ENCODE data around the gene LRRC58.

LRRC58 gene

GRCh38 chr3:120276767-120277166 is 72.4 kb downstream of the LRRC58 start:
- H2BK12ac ChIP-seq (ENCODE audit: low read length in 2 of 2) = no peak overlapping the region
- WGBS = 69% methylated on average over 2 of the region's 2 CpGs
- H3K4me2 ChIP-seq (ENCODE audit: low read length, poor library complexity, severe bottlenecking) = no peak overlapping the region
- H3K36me3 ChIP-seq (ENCODE audit: control insufficient read depth in 1 of 2, insufficient read depth in 2 of 2, low read depth in 1 of 2, low read length in 2 of 2) = no peaks in the 10 kb centered on the region
- no peak overlapping the region for H3K4ac ChIP-seq (ENCODE audit: low read depth in 1 of 2, low read length in 2 of 2)
- H3K4me1 ChIP-seq (ENCODE audit: control insufficient read depth, insufficient read depth, low read depth, low read length) = no peaks in the 10 kb centered on the region
- H2BK120ac ChIP-seq (ENCODE audit: low read depth, low read length) = no peak overlapping the region
- no peak overlapping the region for H3K4me3 ChIP-seq (ENCODE audit: insufficient read depth in 1 of 2, low read depth in 1 of 2, low read length in 2 of 2)
- H2BK5ac ChIP-seq (ENCODE audit: low read depth, low read length, poor library complexity, severe bottlenecking) = no peak overlapping the region
- H2AK5ac ChIP-seq (ENCODE audit: low read length, severe bottlenecking) = no peak overlapping the region
- H3K27me3 ChIP-seq (ENCODE audit: control insufficient read depth in 1 of 2, insufficient read depth in 1 of 2, low read length in 2 of 2) = no peaks in the 10 kb centered on the region
- no peak overlapping the region for H3K18ac ChIP-seq (ENCODE audit: low read depth in 1 of 2, low read length in 2 of 2)
- no peaks in the 10 kb centered on the region for H3K9me3 ChIP-seq (ENCODE audit: control insufficient read depth, low read length)
- H4K91ac ChIP-seq (ENCODE audit: low read length) = no peak overlapping the region
- no peak overlapping the region for H3K23ac ChIP-seq (ENCODE audit: low read length in 2 of 2)
- H4K8ac ChIP-seq (ENCODE audit: low read length) = no peak overlapping the region
- H3K79me1 ChIP-seq (replicated peaks; ENCODE audit: low read length, poor library complexity, severe bottlenecking) = no peaks in the 10 kb centered on the region
- no peak overlapping the region for H2BK15ac ChIP-seq (ENCODE audit: low read depth, poor library complexity, severe bottlenecking)
- H3K14ac ChIP-seq (ENCODE audit: low read length in 2 of 2) = no peak overlapping the region
- no peak overlapping the region for H3K27ac ChIP-seq (ENCODE audit: low read length, poor library complexity, severe bottlenecking)
- H2AFZ ChIP-seq (ENCODE audit: low read depth, low read length) = no peak overlapping the region
- DNase-seq = no peak
- no peak overlapping the region for H3K9ac ChIP-seq (ENCODE audit: low read length)

GRCh38 chr3:120275618-120276017 is 73.5 kb downstream of the LRRC58 start:
- Histone ChIP-seq H4K8ac (ENCODE audit: low read length) (no peak overlapping the region), H2AK5ac (ENCODE audit: low read length, severe bottlenecking) (no peak overlapping the region), H3K18ac (ENCODE audit: low read depth in 1 of 2, low read length in 2 of 2) (no peak overlapping the region), H3K27ac (ENCODE audit: low read length, poor library complexity, severe bottlenecking) (no peak overlapping the region), H2BK5ac (ENCODE audit: low read depth, low read length, poor library complexity, severe bottlenecking) (no peak overlapping the region), H2BK15ac (ENCODE audit: low read depth, poor library complexity, severe bottlenecking) (no peak overlapping the region), H4K91ac (ENCODE audit: low read length) (no peak overlapping the region), H3K9me3 (ENCODE audit: control insufficient read depth, low read length) (no peaks in the 10 kb centered on the region), H3K23ac (ENCODE audit: low read length in 2 of 2) (no peak overlapping the region), H3K4ac (ENCODE audit: low read depth in 1 of 2, low read length in 2 of 2) (no peak overlapping the region), H3K36me3 (ENCODE audit: control insufficient read depth in 1 of 2, insufficient read depth in 2 of 2, low read depth in 1 of 2, low read length in 2 of 2) (no peaks in the 10 kb centered on the region), H2AFZ (ENCODE audit: low read depth, low read length) (no peak overlapping the region), H3K4me1 (ENCODE audit: control insufficient read depth, insufficient read depth, low read depth, low read length) (no peaks in the 10 kb centered on the region), H2BK120ac (ENCODE audit: low read depth, low read length) (no peak overlapping the region), H2BK12ac (ENCODE audit: low read length in 2 of 2) (no peak overlapping the region), H3K79me1 (replicated peaks; ENCODE audit: low read length, poor library complexity, severe bottlenecking) (no peaks in the 10 kb centered on the region), H3K27me3 (ENCODE audit: control insufficient read depth in 1 of 2, insufficient read depth in 1 of 2, low read length in 2 of 2) (no peaks in the 10 kb centered on the region), H3K14ac (ENCODE audit: low read length in 2 of 2) (no peak overlapping the region), H3K4me3 (ENCODE audit: insufficient read depth in 1 of 2, low read depth in 1 of 2, low read length in 2 of 2) (no peak overlapping the region), H3K9ac (ENCODE audit: low read length) (no peak overlapping the region), H3K4me2 (ENCODE audit: low read length, poor library complexity, severe bottlenecking) (no peak overlapping the region)
- WGBS = 83% methylated on average over 3 of the region's 4 CpGs
- no peak for DNase-seq

- Histone ChIP-seq H3K9me3 (ENCODE audit: control insufficient read depth, low read length) (no peaks in the 10 kb centered on the region), H2AFZ (ENCODE audit: low read depth, low read length) (no peak overlapping the region), H3K4me3 (ENCODE audit: insufficient read depth in 1 of 2, low read depth in 1 of 2, low read length in 2 of 2) (no peak overlapping the region), H3K18ac (ENCODE audit: low read depth in 1 of 2, low read length in 2 of 2) (no peak overlapping the region), H3K23ac (ENCODE audit: low read length in 2 of 2) (no peak overlapping the region), H2BK12ac (ENCODE audit: low read length in 2 of 2) (no peak overlapping the region), H3K14ac (ENCODE audit: low read length in 2 of 2) (no peak overlapping the region), H3K9ac (ENCODE audit: low read length) (no peak overlapping the region), H3K4me2 (ENCODE audit: low read length, poor library complexity, severe bottlenecking) (no peak overlapping the region), H2BK5ac (ENCODE audit: low read depth, low read length, poor library complexity, severe bottlenecking) (no peak overlapping the region), H2BK15ac (ENCODE audit: low read depth, poor library complexity, severe bottlenecking) (no peak overlapping the region), H3K4me1 (ENCODE audit: control insufficient read depth, insufficient read depth, low read depth, low read length) (no peaks in the 10 kb centered on the region), H3K79me1 (replicated peaks; ENCODE audit: low read length, poor library complexity, severe bottlenecking) (no peaks in the 10 kb centered on the region), H3K27ac (ENCODE audit: low read length, poor library complexity, severe bottlenecking) (no peak overlapping the region), H4K91ac (ENCODE audit: low read length) (no peak overlapping the region), H3K27me3 (ENCODE audit: control insufficient read depth in 1 of 2, insufficient read depth in 1 of 2, low read length in 2 of 2) (no peaks in the 10 kb centered on the region), H3K4ac (ENCODE audit: low read depth in 1 of 2, low read length in 2 of 2) (no peak overlapping the region), H4K8ac (ENCODE audit: low read length) (no peak overlapping the region), H2BK120ac (ENCODE audit: low read depth, low read length) (no peak overlapping the region), H2AK5ac (ENCODE audit: low read length, severe bottlenecking) (no peak overlapping the region), H3K36me3 (ENCODE audit: control insufficient read depth in 1 of 2, insufficient read depth in 2 of 2, low read depth in 1 of 2, low read length in 2 of 2) (no peaks in the 10 kb centered on the region)
- DNase-seq = no peak
- 88% methylated on average over 5 of the region's 5 CpGs for WGBS
Measured at GRCh38 chr3:120274739-120275167, 74.4 kb downstream of the LRRC58 start.

Measured in mesenchymal stem cell (in vitro differentiated cells and primary cell).